Thoracic aorta (tissue), 2 donors: ENCODE measurements around the gene TTBK1. TPM values are rescaled to one million over a fixed set of nuclear protein-coding genes. Genes with fewer than 3 reads are reported as not detected.

Experiments
- ATAC-seq: fragments of 150-250 bp; one replicate; pipeline ENCODE4 v1.8.0; 2017; ENCODE audit warnings: low read depth; ENCODE audit not compliant: insufficient number of reproducible peaks, low FRiP score
- DNase-seq: peaks from one replicate; pipeline ENCODE4 v3.0.0-alpha.2; 2020; ENCODE audit warnings: low spot score
- H3K27ac ChIP-seq, 2 donors: fragments of 200-600 bp; sonication (generic); 1 replicate in 1 of 2; 2 replicates in 1 of 2; pipeline ENCODE4 v1.5.1; 2016; ENCODE audit warnings: mild to moderate bottlenecking in 2 of 2, moderate library complexity in 2 of 2
- H3K27me3 ChIP-seq: fragments of 200-600 bp; sonication (generic); replicated peaks from 2 replicates; pipeline ENCODE4 v1.6.0; 2016; ENCODE audit warnings: mild to moderate bottlenecking; ENCODE audit not compliant: insufficient read depth
- H3K36me3 ChIP-seq: fragments of 200-600 bp; sonication (generic); one replicate; pipeline ENCODE4 v1.5.1; 2016
- H3K4me1 ChIP-seq, 2 donors: fragments of 200-600 bp; sonication (generic); 1 replicate in 1 of 2; 2 replicates in 1 of 2; pipeline versions ENCODE4 v1.5.1 to v1.6.0; 2016; ENCODE audit warnings: low read depth in 2 of 2, mild to moderate bottlenecking in 1 of 2; ENCODE audit not compliant: control insufficient read depth in 1 of 2
- H3K4me3 ChIP-seq: fragments of 200-600 bp; sonication (generic); 2 replicates; pipeline ENCODE4 v1.5.1; 2016; ENCODE audit warnings: mild to moderate bottlenecking
- H3K9me3 ChIP-seq: fragments of 200-600 bp; sonication (generic); 2 replicates; pipeline ENCODE4 v1.5.1; 2016
- CTCF ChIP-seq: fragments of 200-600 bp; sonication (generic); IDR thresholded peaks from one replicate; pipeline ENCODE4 v1.5.1; 2019; ENCODE audit warnings: antibody characterized with exemption
- total RNA-seq, 2 donors: library from RNA; depleted of rRNA; stranded (reverse); fragments of >200 nt; gene quantifications; one replicate each; pipeline versions ENCODE4 v1.1.0 to v1.2.3, GENCODE V29; 2016

Gene TTBK1
- total RNA-seq, 2 donors from 2014 or later: not detected

GRCh38 chr6:43247114-43247999 lies 4.1 kb downstream of the TTBK1 start:
- no peaks in the 10 kb centered on the region for H3K27me3 ChIP-seq
- TF ChIP-seq CTCF: no peak
- H3K4me3 ChIP-seq: peak overlapping the region; percentile 79
- ATAC-seq: peak; percentile 23
- H3K27ac ChIP-seq: no peak overlapping the region
- peaks cover 0 to 14% of the 10 kb centered on the region in 2 donors for H3K4me1 ChIP-seq
- DNase-seq: no peak
- H3K9me3 ChIP-seq: no peaks in the 10 kb centered on the region
- H3K36me3 ChIP-seq: no peaks in the 10 kb centered on the region

GRCh38 chr6:43248101-43248500 lies 4.8 kb downstream of the TTBK1 start:
- H3K27me3 ChIP-seq: no peaks in the 10 kb centered on the region
- no peak overlapping the region for H3K27ac ChIP-seq
- no peaks in the 10 kb centered on the region for H3K36me3 ChIP-seq
- no peak overlapping the region for H3K4me3 ChIP-seq
- ATAC-seq: no peak
- DNase-seq: no peak
- peaks cover 0 to 14% of the 10 kb centered on the region in 2 donors for H3K4me1 ChIP-seq
- no peak for TF ChIP-seq CTCF
- no peaks in the 10 kb centered on the region for H3K9me3 ChIP-seq

- no peaks in the 10 kb centered on the region for H3K36me3 ChIP-seq
- H3K4me1 ChIP-seq: peaks cover 0 to 14% of the 10 kb centered on the region in 2 donors
- TF ChIP-seq CTCF: no peak
- H3K4me3 ChIP-seq: no peak overlapping the region
- H3K27ac ChIP-seq: no peak overlapping the region
- DNase-seq (no peak), ATAC-seq (no peak)
- no peaks in the 10 kb centered on the region for H3K27me3 ChIP-seq
- H3K9me3 ChIP-seq: no peaks in the 10 kb centered on the region
These were observed 5.5 kb downstream of the TTBK1 start for GRCh38 chr6:43248791-43249190.

- DNase-seq: no peak
- TF ChIP-seq CTCF: no peak
- Histone ChIP-seq H3K27ac (no peak overlapping the region), H3K4me3 (no peak overlapping the region), H3K27me3 (no peaks in the 10 kb centered on the region), H3K36me3 (no peaks in the 10 kb centered on the region), H3K4me1 (peaks cover 0 to 14% of the 10 kb centered on the region in 2 donors), H3K9me3 (no peaks in the 10 kb centered on the region)
- no peak for ATAC-seq
These were observed 7.7 kb downstream of the TTBK1 start for GRCh38 chr6:43250992-43251373.

- Histone ChIP-seq H3K4me1 (no peaks in the 10 kb centered on the region), H3K27me3 (no peaks in the 10 kb centered on the region), H3K4me3 (no peak overlapping the region), H3K27ac (no peak overlapping the region), H3K36me3 (no peaks in the 10 kb centered on the region), H3K9me3 (no peaks in the 10 kb centered on the region)
- no peak for ATAC-seq
- no peak for TF ChIP-seq CTCF
- DNase-seq: no peak
These were observed 10.1 kb downstream of the TTBK1 start for GRCh38 chr6:43253401-43253800.
